Measurements from ENCODE around the gene SRP72. TPM values are rescaled to one million over a fixed set of nuclear protein-coding genes. Genes with fewer than 3 reads are reported as not detected.
A peak's percentile ranks its signal among the peaks of the same experiment; 100 is the strongest.

Gene SRP72
- polyA plus RNA-seq, 4 donors: 18.8 to 65.8 (median 35.1) TPM

DNA sequence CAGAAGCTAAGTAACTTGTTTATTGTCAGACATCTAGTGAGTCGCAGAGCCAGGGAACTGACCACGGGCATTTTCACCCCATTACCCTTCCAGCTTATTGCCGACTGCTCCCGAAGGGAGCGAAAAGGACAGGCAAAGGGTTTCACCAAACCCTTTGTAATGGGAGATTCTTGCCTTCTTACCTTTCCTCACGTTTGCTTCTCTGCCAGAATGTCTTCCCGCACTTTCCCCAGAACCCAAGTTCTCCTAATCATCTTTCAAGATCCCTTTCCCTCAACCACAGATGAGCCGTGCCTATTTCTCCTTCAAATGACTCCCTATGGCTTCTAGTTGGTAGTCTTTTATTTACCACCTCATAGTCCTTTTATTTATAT lies 520 bp upstream of the SRP72 start:
- peaks cover 2 to 21% (median 4%) of the 10 kb centered on the region in 3 donors for H3K36me3 ChIP-seq (ENCODE audit: control insufficient read depth in 3 of 3, insufficient read depth in 2 of 3, low read depth in 1 of 3, low read length in 3 of 3)
- peaks cover 6 to 9% (median 9%) of the 10 kb centered on the region in 3 donors for H3K4me1 ChIP-seq (ENCODE audit: control insufficient read depth in 3 of 3, insufficient read depth in 2 of 3, low read depth in 1 of 3, low read length in 2 of 3)
- WGBS, 3 donors: 0% methylated on average over 8 of the region's 8 CpGs
- peak overlapping the region; percentile 89 to 98 (median 95) for H3K27ac ChIP-seq (ENCODE audit: low read depth in 1 of 3, low read length in 2 of 3)
- DNase-seq: no peak
- FAIRE-seq: no peak
- peak overlapping the region; percentile 98 to 100 (median 100) for H3K4me3 ChIP-seq (ENCODE audit: low read depth in 1 of 3, low read length in 3 of 3)
- H3K27me3 ChIP-seq (ENCODE audit: control insufficient read depth in 3 of 3, insufficient read depth in 3 of 3, low read length in 3 of 3): no peaks in the 10 kb centered on the region
- H3K9me3 ChIP-seq (ENCODE audit: control insufficient read depth in 2 of 2, insufficient read depth in 1 of 2, low read depth in 1 of 2, low read length in 1 of 2): no peaks in the 10 kb centered on the region

DNA sequence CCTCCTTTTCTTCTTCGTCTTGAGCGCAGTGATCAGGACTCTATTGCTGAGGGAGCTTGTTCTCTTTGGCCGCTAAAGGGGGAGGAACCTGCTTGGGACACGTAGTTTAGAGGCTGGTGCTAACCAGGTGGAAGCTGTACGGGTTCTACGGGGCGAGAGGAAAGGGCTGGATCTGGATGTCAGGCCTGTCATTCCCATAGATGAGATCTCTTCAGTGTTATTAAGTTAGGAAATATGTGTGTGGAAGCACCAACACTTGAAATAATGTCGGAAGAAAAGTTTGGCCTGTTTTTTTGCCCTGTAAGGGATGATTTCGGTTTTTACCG lies 643 bp downstream of the SRP72 start:
- 0 to 1% (median 0%) methylated on average over 10 of the region's 10 CpGs for WGBS, 3 donors
- Histone ChIP-seq H3K27ac (ENCODE audit: low read depth in 1 of 3, low read length in 2 of 3) (peak overlapping the region; percentile 71 to 98 (median 89)), H3K27me3 (ENCODE audit: control insufficient read depth in 3 of 3, insufficient read depth in 3 of 3, low read length in 3 of 3) (no peaks in the 10 kb centered on the region), H3K4me3 (ENCODE audit: low read depth in 1 of 3, low read length in 3 of 3) (peak overlapping the region; percentile 98 to 100 (median 100)), H3K4me1 (ENCODE audit: control insufficient read depth in 3 of 3, insufficient read depth in 2 of 3, low read depth in 1 of 3, low read length in 2 of 3) (peaks cover 6 to 9% (median 9%) of the 10 kb centered on the region in 3 donors), H3K36me3 (ENCODE audit: control insufficient read depth in 3 of 3, insufficient read depth in 2 of 3, low read depth in 1 of 3, low read length in 3 of 3) (peaks cover 2 to 19% (median 4%) of the 10 kb centered on the region in 3 donors), H3K9me3 (ENCODE audit: control insufficient read depth in 2 of 2, insufficient read depth in 1 of 2, low read depth in 1 of 2, low read length in 1 of 2) (no peaks in the 10 kb centered on the region)
- DNase-seq (peak in 1 of 2 donors; percentile 67), FAIRE-seq (no peak)

DNA sequence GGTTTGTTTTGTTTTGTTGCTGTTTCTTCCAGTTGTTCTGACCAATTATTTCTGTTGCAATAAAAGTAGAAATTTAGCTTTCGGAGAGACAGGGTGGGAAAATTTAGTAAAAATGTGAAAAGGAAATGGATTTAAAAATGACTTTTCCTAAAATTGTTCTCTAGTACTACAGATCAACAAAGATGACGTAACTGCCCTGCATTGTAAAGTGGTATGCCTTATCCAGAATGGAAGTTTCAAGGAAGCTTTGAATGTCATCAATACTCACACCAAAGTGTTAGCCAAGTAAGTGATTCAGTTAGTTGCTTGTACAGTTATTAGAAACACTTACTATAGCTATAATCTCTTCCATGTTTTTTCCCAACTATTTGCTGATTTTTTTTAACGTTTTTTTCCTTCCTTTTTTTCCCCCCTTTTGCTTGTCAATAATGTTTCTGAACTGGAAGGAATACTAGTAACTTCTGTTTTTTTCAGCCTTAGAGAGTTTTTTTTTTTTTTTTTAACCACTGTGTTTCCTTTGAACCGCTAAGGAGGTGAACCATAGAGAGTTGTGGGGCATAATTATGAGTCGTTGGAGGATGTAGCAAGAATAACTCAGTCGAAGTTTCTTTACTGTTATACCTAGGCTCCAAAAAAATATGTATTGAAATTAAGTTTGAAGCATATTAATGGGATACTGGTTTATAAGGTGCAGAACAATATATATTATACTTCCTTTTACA lies 2.2 kb downstream of the SRP72 start:
- whole genome bisulfite sequencing, 3 donors: 63 to 74% (median 70%) methylated on average over 6 of the region's 6 CpGs
- FAIRE-seq (no peak), DNase-seq (no peak)
- Histone ChIP-seq H3K9me3 (ENCODE audit: control insufficient read depth in 2 of 2, insufficient read depth in 1 of 2, low read depth in 1 of 2, low read length in 1 of 2) (no peaks in the 10 kb centered on the region), H3K27me3 (ENCODE audit: control insufficient read depth in 3 of 3, insufficient read depth in 3 of 3, low read length in 3 of 3) (no peaks in the 10 kb centered on the region), H3K4me1 (ENCODE audit: control insufficient read depth in 3 of 3, insufficient read depth in 2 of 3, low read depth in 1 of 3, low read length in 2 of 3) (peaks cover 6 to 9% (median 8%) of the 10 kb centered on the region in 3 donors), H3K36me3 (ENCODE audit: control insufficient read depth in 3 of 3, insufficient read depth in 2 of 3, low read depth in 1 of 3, low read length in 3 of 3) (peaks cover 4 to 25% (median 10%) of the 10 kb centered on the region in 3 donors), H3K4me3 (ENCODE audit: low read depth in 1 of 3, low read length in 3 of 3) (no peak overlapping the region), H3K27ac (ENCODE audit: low read depth in 1 of 3, low read length in 2 of 3) (no peak overlapping the region)

DNA sequence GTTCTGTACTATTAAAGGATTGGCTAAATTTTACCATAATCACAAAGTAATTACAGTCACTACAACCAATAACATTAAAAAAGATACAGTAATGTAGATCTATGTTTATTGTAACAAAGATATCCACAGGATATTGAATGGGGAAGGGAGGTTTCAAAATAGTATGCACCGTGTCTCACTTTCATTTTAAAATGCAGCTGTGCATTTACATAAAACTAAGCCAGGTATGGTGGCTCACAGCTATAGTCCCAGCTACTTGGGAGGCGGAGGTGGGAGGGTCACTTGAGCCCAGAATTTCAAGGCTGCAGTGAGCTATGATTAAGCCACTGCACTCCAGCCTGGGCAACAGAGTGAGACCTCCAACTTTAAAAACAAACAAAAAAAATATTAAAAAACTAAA lies 8.5 kb downstream of the SRP72 start:
- FAIRE-seq: no peak
- Histone ChIP-seq H3K27ac (ENCODE audit: low read depth in 1 of 3, low read length in 2 of 3) (no peak overlapping the region), H3K4me1 (ENCODE audit: control insufficient read depth in 3 of 3, insufficient read depth in 2 of 3, low read depth in 1 of 3, low read length in 2 of 3) (no peaks in the 10 kb centered on the region), H3K27me3 (ENCODE audit: control insufficient read depth in 3 of 3, insufficient read depth in 3 of 3, low read length in 3 of 3) (no peaks in the 10 kb centered on the region), H3K36me3 (ENCODE audit: control insufficient read depth in 3 of 3, insufficient read depth in 2 of 3, low read depth in 1 of 3, low read length in 3 of 3) (peaks cover 16 to 39% (median 19%) of the 10 kb centered on the region in 3 donors), H3K9me3 (ENCODE audit: control insufficient read depth in 2 of 2, insufficient read depth in 1 of 2, low read depth in 1 of 2, low read length in 1 of 2) (no peaks in the 10 kb centered on the region), H3K4me3 (ENCODE audit: low read depth in 1 of 3, low read length in 3 of 3) (no peak overlapping the region)
- WGBS, 3 donors: 86 to 94% (median 87%) methylated on average over 2 of the region's 2 CpGs
- DNase-seq: no peak

DNA sequence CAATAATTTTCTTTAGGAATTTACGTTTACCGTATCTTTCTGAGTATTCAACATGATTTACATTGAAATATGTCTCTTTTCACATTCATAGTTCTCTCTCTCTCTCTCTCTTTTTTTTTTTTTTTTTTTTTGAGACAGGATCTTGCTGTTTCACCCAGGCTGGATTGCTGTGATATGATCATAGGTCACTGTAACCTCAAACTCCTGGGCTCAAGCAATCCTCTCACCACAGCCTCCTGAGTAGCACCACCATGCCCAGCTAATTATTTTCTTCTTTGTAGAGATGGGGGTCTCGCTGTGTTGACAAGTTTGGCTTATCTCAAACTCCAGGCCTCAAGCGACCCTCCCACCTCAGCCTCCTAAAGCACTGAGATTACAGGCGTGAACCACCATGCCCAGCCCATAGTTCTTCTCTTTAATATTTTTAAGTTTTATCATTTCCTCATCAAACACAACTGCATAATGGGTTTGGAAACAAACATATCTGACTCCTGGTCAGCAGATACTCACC lies 9.8 kb downstream of the SRP72 start:
- peaks cover 16 to 42% (median 17%) of the 10 kb centered on the region in 3 donors for H3K36me3 ChIP-seq (ENCODE audit: control insufficient read depth in 3 of 3, insufficient read depth in 2 of 3, low read depth in 1 of 3, low read length in 3 of 3)
- WGBS, 3 donors: 94 to 96% (median 96%) methylated on average over 5 of the region's 5 CpGs

DNA sequence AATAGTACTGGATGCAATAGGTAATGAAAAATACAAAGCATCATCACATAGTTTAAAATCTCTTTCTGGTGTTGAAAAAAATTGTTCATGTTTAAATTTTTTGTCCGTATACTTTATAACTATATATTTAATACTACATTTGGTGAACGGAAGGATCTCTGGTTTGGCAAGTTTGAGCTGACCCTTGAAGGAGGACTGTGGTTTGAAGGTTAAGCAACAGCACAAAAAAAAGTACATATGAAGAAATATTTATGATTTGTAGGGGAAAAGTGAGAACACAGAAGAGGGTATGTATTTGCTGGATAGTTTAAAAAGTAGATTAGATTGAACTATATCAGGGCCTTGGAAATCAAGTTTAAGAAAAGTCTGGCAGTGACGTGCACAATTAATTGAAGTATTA lies 13.3 kb downstream of the SRP72 start:
- Histone ChIP-seq H3K27me3 (ENCODE audit: control insufficient read depth in 3 of 3, insufficient read depth in 3 of 3, low read length in 3 of 3) (no peaks in the 10 kb centered on the region), H3K4me3 (ENCODE audit: low read depth in 1 of 3, low read length in 3 of 3) (no peak overlapping the region), H3K27ac (ENCODE audit: low read depth in 1 of 3, low read length in 2 of 3) (no peak overlapping the region), H3K36me3 (ENCODE audit: control insufficient read depth in 3 of 3, insufficient read depth in 2 of 3, low read depth in 1 of 3, low read length in 3 of 3) (peaks cover 9 to 36% (median 15%) of the 10 kb centered on the region in 3 donors), H3K9me3 (ENCODE audit: control insufficient read depth in 2 of 2, insufficient read depth in 1 of 2, low read depth in 1 of 2, low read length in 1 of 2) (no peaks in the 10 kb centered on the region), H3K4me1 (ENCODE audit: control insufficient read depth in 3 of 3, insufficient read depth in 2 of 3, low read depth in 1 of 3, low read length in 2 of 3) (no peaks in the 10 kb centered on the region)
- no peak for FAIRE-seq
- WGBS, 3 donors: 90 to 95% (median 94%) methylated on average over 3 of the region's 3 CpGs
- no peak for DNase-seq

More for the DNA sequence above, 9.8 kb downstream of the SRP72 start:
- H3K27ac ChIP-seq (ENCODE audit: low read depth in 1 of 3, low read length in 2 of 3): no peak overlapping the region
- no peaks in the 10 kb centered on the region for H3K27me3 ChIP-seq (ENCODE audit: control insufficient read depth in 3 of 3, insufficient read depth in 3 of 3, low read length in 3 of 3)
- H3K9me3 ChIP-seq (ENCODE audit: control insufficient read depth in 2 of 2, insufficient read depth in 1 of 2, low read depth in 1 of 2, low read length in 1 of 2): no peaks in the 10 kb centered on the region
- H3K4me3 ChIP-seq (ENCODE audit: low read depth in 1 of 3, low read length in 3 of 3): no peak overlapping the region
- H3K4me1 ChIP-seq (ENCODE audit: control insufficient read depth in 3 of 3, insufficient read depth in 2 of 3, low read depth in 1 of 3, low read length in 2 of 3): no peaks in the 10 kb centered on the region
- no peak for DNase-seq
- no peak for FAIRE-seq

DNA sequence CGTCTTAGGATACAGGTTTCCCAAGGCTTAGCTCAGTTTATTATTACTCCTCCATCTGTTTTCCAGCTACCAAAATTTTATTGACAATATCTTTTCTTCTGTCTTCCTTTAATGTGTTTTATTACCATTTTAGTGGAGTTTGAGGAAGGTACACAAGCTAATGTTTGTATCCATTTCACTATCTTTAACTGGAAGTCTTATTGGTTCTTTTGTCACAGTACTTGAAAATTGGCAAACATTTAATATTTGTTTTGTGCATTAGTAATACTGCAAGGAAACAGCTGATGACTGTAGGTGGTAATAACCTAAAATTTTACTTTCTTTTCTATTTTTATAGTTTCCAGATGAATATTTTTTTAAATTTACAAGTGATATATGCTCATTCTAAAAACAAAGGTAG lies 28.8 kb downstream of the SRP72 start:
- FAIRE-seq (peak; percentile 5), DNase-seq (no peak)
- H3K27me3 ChIP-seq (ENCODE audit: control insufficient read depth in 3 of 3, insufficient read depth in 3 of 3, low read length in 3 of 3): no peaks in the 10 kb centered on the region
- peaks cover 0 to 28% (median 6%) of the 10 kb centered on the region in 3 donors for H3K36me3 ChIP-seq (ENCODE audit: control insufficient read depth in 3 of 3, insufficient read depth in 2 of 3, low read depth in 1 of 3, low read length in 3 of 3)
- no peaks in the 10 kb centered on the region for H3K9me3 ChIP-seq (ENCODE audit: control insufficient read depth in 2 of 2, insufficient read depth in 1 of 2, low read depth in 1 of 2, low read length in 1 of 2)
- no peak overlapping the region for H3K4me3 ChIP-seq (ENCODE audit: low read depth in 1 of 3, low read length in 3 of 3)
- WGBS, 3 donors: 96 to 100% (median 97%) methylated on average over 1 of the region's 1 CpG
- no peaks in the 10 kb centered on the region for H3K4me1 ChIP-seq (ENCODE audit: control insufficient read depth in 3 of 3, insufficient read depth in 2 of 3, low read depth in 1 of 3, low read length in 2 of 3)
- H3K27ac ChIP-seq (ENCODE audit: low read depth in 1 of 3, low read length in 2 of 3): no peak overlapping the region

DNA sequence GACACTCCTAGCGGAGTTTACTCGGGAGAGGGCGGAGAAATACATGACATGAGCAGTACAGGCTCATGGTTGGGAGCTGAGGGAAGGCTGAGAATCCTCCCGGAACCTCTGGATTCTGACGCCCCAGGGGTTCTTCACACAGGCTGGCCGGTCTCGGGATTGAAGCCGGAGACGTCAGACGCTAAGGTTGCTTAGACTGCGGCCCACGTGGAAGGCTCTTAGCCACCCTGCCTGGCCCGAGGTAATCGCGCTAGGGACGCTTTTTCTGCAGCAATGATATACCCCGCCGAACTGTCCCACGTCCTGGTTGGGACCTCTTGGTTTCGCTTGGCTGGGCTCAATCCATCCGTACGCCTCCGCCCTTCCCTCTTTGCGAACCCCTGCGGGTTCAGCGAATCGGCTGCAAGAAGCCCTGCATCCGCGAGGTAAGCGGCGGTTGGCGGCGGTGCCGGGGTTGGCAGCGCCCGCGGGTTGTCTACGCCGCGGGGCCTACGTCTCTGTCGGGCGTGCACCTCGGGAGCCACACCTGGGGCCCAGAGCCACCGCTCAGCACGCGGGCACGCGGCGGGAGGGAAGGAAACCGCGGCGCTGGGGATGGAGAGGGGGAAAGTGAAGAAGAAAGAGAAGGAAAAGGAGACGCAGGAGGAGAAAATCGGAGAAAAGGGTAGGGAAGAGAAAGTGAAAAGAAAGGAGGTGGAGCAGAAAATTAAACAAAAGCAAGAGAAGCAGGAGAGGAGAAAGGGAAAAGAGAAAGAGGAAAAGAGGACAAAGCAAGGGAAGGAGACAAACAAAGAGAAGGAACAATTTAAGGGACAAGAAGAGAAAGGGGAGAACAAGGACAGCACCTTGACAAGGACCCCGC lies 38.1 kb downstream of the SRP72 start, which contains the start of gene ARL9:
ARL9 (plus strand) TSS at position 523 of the 862 bp plus-strand sequence; CDS start at position 595, 72 bp downstream.
- H3K4me3 ChIP-seq (ENCODE audit: low read depth in 1 of 3, low read length in 3 of 3): peak within 1 kb of the TSS; percentile 14 to 54 (median 43)
- peak; percentile 71 to 78 for DNase-seq
- no peak for FAIRE-seq
- peak within 1 kb of the TSS in 1 of 3 donors; percentile 78 for H3K27ac ChIP-seq (ENCODE audit: low read depth in 1 of 3, low read length in 2 of 3)
- WGBS, 3 donors: 1 to 5% (median 3%) methylated on average over 53 to 56 of the region's 56 CpGs
- no peaks in the 10 kb centered on the region for H3K9me3 ChIP-seq (ENCODE audit: control insufficient read depth in 2 of 2, insufficient read depth in 1 of 2, low read depth in 1 of 2, low read length in 1 of 2)
- peaks cover 0 to 11% (median 0%) of the 10 kb centered on the region in 3 donors for H3K27me3 ChIP-seq (ENCODE audit: control insufficient read depth in 3 of 3, insufficient read depth in 3 of 3, low read length in 3 of 3)
- H3K4me1 ChIP-seq (ENCODE audit: control insufficient read depth in 3 of 3, insufficient read depth in 2 of 3, low read depth in 1 of 3, low read length in 2 of 3): peaks cover 0 to 9% (median 2%) of the 10 kb centered on the region in 3 donors
- peaks cover 3 to 7% (median 3%) of the 10 kb centered on the region in 3 donors for H3K36me3 ChIP-seq (ENCODE audit: control insufficient read depth in 3 of 3, insufficient read depth in 2 of 3, low read depth in 1 of 3, low read length in 3 of 3)
